WTC11 (cell line): ENCODE data around the gene DENND1C. TPM values are rescaled to one million over a fixed set of nuclear protein-coding genes. Genes with fewer than 3 reads are reported as not detected.
A peak's percentile ranks its signal among the peaks of the same experiment; 100 is the strongest.
"Not testable (repeated sequence)": the region's sequence is repeated elsewhere in the genome, so short reads cannot be mapped to it uniquely, and the experiment has no call there.

ENCODE experiments used
- ATAC-seq: fragments of 200-7000 bp; cut with Tn5 transposase; 2 replicates; pipeline ENCODE4 v1.10.0; 2021; ENCODE audit warnings: mild to moderate bottlenecking, moderate library complexity
- CTCF ChIA-PET: fragments of 300-600 bp; sonication (Branson Sonifier 250); formaldehyde crosslinking; loops from one replicate; lab custom pipeline; 2021; ENCODE audit warnings: antibody characterized with exemption; lab: Charles Lee
- POLR2A ChIA-PET: fragments of 350-600 bp; sonication (Branson Sonifier 250); formaldehyde crosslinking; loops from one replicate; lab custom pipeline; 2021; ENCODE audit warnings: antibody characterized with exemption; lab: Charles Lee
- DNase-seq: peaks from one replicate; pipeline ENCODE4 v3.0.0; 2021; ENCODE audit warnings: low spot score
- H3K27ac Mint-ChIP-seq: 2 replicates; pipeline ENCODE4 v1.8.0; 2021; ENCODE audit warnings: mixed read lengths
- H3K27me3 Mint-ChIP-seq: 2 replicates; pipeline ENCODE4 v1.8.0; 2021; ENCODE audit warnings: low read depth, mild to moderate bottlenecking, moderate library complexity, mixed read lengths
- H3K36me3 Mint-ChIP-seq: 2 replicates; pipeline ENCODE4 v1.8.0; 2021; ENCODE audit warnings: mixed read lengths
- H3K4me1 Mint-ChIP-seq: 2 replicates; pipeline ENCODE4 v1.8.0; 2022; ENCODE audit warnings: mixed read lengths
- H3K4me3 Mint-ChIP-seq: 2 replicates; pipeline ENCODE4 v1.8.0; 2021; ENCODE audit warnings: mild to moderate bottlenecking, moderate library complexity, mixed read lengths
- H3K9me3 Mint-ChIP-seq: 2 replicates; pipeline ENCODE4 v1.8.0; 2021; ENCODE audit warnings: mixed read lengths
- CBFB ChIP-seq: sonication (generic); formaldehyde crosslinking; IDR thresholded peaks from 2 replicates; pipeline ENCODE4 v1.8.1; 2022; ENCODE audit warnings: mild to moderate bottlenecking, low read depth, missing genetic modification reagents
- GABPB1 ChIP-seq: sonication (generic); formaldehyde crosslinking; IDR thresholded peaks from 2 replicates; pipeline ENCODE4 v1.8.1; 2023; ENCODE audit warnings: mild to moderate bottlenecking, missing genetic modification reagents
- RELA ChIP-seq: sonication (generic); formaldehyde crosslinking; IDR thresholded peaks from 2 replicates; pipeline ENCODE4 v1.8.1; 2022; ENCODE audit warnings: missing genetic modification reagents, mild to moderate bottlenecking, borderline replicate concordance
- RORB ChIP-seq: fragments of 250-450 bp; sonication (Bioruptor Pico); IDR thresholded peaks from 2 replicates; pipeline ENCODE4 v1.9.0; 2021; ENCODE audit warnings: mild to moderate bottlenecking
- SMAD3 ChIP-seq: sonication (generic); formaldehyde crosslinking; IDR thresholded peaks from 2 replicates; pipeline ENCODE4 v1.8.0; 2022; ENCODE audit warnings: missing genetic modification reagents, mild to moderate bottlenecking, borderline replicate concordance
- total RNA-seq: library from RNA; stranded (reverse); gene quantifications from 3 replicates; pipeline ENCODE4 v1.2.3, GENCODE V29; 2021
- TF ChIP-seq, protein P1 (sequence below): sonication (generic); formaldehyde crosslinking; IDR thresholded peaks from 2 replicates; pipeline ENCODE4 v1.8.0; 2022; ENCODE audit warnings: mild to moderate bottlenecking, missing genetic modification reagents
- TF ChIP-seq, protein P2 (sequence below): sonication (generic); formaldehyde crosslinking; IDR thresholded peaks from 2 replicates; pipeline ENCODE4 v1.8.1; 2022; ENCODE audit warnings: missing genetic modification reagents, borderline replicate concordance
- TF ChIP-seq, protein P3 (sequence below): sonication (generic); formaldehyde crosslinking; IDR thresholded peaks from 2 replicates; pipeline ENCODE4 v1.8.1; 2022; ENCODE audit warnings: mild to moderate bottlenecking, moderate library complexity, missing genetic modification reagents

Gene DENND1C
- total RNA-seq, 1 experiment from 2014 or later: 4.3 TPM

DNA sequence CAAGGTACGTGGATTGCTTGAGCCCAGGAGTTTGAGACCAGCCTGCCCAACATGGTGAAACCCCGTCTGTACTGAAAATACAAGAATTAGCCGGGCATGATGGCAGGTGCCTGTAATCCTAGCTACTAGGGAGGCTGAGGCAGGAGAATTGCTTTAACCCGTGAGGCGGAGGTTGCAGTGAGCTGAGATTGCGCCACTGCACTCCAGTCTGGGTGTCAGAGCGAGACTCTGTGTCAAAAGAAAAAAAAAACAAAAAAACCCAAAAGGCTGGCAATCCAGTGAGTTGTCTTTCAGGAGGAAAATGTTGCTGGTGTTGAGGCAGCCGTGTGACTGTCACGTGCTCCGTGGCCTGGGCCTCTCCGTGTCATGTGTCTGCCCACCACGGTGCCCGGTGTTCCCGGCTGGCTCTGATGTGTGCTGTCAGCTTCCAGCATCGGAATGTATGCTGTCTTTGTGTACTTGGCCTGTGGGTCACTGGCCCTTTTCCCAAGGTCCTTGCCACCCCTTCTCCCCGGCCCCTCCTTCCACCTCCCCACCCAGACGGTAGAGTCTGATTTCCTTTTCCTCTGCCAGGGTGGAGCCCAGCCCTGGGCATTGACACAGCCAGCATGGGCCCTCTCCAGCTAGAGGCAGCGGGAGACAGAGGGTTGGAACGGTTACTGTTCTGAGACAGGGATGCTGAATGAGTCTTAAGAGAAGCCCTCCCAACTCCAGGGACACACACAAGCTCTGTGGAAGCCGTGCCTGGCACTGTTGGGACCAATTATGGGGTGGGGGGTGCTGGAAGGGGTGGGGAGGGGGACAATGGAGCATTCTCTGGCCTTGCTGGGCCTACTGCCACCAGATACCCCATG lies 27.8 kb upstream of the DENND1C start:
- Mint-ChIP-seq H3K27ac (no peak overlapping the region), H3K4me3 (no peak overlapping the region), H3K27me3 (peaks cover 1% of the 10 kb centered on the region; the same call in 1 of the 2 replicates), H3K9me3 (no peaks in the 10 kb centered on the region), H3K36me3 (no peaks in the 10 kb centered on the region), H3K4me1 (no peaks in the 10 kb centered on the region)
- ATAC-seq: no peak
- CTCF ChIA-PET: no interaction called here
- POLR2A ChIA-PET: no interaction called here
- DNase-seq: no peak
- TF ChIP-seq GABPB1 (CRISPR knock-in tag): peak; percentile 73
- TF ChIP-seq, protein P1, sequence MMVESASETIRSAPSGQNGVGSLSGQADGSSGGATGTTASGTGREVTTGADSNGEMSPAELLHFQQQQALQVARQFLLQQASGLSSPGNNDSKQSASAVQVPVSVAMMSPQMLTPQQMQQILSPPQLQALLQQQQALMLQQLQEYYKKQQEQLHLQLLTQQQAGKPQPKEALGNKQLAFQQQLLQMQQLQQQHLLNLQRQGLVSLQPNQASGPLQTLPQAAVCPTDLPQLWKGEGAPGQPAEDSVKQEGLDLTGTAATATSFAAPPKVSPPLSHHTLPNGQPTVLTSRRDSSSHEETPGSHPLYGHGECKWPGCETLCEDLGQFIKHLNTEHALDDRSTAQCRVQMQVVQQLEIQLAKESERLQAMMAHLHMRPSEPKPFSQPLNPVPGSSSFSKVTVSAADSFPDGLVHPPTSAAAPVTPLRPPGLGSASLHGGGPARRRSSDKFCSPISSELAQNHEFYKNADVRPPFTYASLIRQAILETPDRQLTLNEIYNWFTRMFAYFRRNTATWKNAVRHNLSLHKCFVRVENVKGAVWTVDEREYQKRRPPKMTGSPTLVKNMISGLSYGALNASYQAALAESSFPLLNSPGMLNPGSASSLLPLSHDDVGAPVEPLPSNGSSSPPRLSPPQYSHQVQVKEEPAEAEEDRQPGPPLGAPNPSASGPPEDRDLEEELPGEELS (CRISPR knock-in tag): no peak

DNA sequence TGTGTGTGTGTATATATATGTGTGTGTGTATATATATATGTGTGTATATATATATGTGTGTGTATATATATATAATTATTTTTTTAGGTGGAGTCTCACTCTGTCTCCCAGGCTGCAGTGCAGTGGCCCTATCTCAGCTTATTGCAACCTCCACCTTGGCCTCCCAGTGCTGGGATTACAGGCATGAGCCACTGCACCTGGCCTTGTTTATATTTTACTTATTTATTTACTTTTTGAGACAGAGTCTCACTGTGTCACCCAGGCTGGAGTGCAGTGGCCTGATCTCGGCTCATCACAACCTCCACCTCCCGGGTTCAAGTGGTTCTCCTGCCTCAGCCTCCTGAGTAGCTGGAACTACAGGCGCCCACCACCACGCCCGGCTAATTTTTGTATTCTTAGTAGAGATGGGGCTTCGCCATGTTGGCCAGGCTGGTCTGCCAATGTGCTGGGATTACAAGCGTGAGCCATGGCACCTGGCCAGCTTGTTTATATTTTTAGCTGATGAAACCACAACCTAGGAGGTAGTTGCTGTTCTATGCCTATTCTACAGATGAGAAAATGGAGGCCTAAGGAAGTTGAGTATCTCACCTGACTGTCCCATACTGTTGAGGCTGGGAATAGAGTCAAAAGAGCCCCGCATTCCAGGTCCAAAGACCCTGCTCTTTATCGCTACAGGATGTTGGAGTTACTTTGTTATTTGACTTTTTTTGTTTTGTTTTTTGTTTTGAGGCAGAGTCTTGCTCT lies 26.6 kb upstream of the DENND1C start:
- H3K27ac Mint-ChIP-seq, DNase-seq, CTCF ChIA-PET, POLR2A ChIA-PET, H3K4me1 Mint-ChIP-seq, H3K9me3 Mint-ChIP-seq, H3K36me3 Mint-ChIP-seq, H3K27me3 Mint-ChIP-seq, ATAC-seq, H3K4me3 Mint-ChIP-seq: not testable (repeated sequence)

DNA sequence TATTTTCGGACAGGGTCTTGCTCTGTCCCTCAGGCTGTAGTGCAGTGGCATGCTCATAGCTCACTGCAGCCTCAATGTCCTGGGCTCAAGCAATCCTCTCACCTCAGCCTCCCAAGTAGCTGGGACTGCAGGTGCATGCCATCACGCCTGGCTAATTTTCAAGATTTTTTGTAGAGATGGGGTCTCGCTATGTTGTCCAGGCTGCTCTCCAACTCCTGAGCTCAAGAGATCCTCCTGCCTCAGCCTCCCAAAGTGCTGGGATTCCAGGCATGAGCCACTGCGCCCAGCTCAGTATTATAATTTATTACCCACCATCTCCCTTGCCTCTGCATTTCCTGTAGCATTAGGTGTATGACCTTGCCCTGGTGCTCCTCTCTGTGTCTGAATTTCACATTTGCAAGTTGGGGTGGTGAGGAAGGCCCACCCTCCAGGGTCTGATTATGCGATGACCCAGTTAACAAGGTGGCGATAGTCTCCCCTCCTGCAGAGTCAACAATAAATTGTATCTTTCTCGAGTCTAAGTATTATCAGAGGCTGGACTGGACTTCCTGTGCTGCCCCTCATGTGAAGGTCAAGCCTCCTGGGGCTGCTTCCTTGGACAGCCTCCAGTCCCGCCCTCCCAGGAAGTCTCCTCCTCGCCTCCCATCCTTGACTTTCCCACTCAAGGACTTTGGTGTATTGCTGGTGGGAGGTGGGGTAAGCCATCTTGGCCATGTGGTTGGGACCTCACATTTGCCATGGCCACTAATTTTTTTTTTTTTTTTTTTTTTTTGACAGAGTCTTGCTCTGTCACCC lies 22.0 kb upstream of the DENND1C start:
- Mint-ChIP-seq H3K4me1 (peaks cover 6% of the 10 kb centered on the region), H3K27ac (no peak overlapping the region), H3K4me3 (peak overlapping the region; percentile 32), H3K9me3 (no peaks in the 10 kb centered on the region)
- CTCF ChIA-PET: interaction anchor here (0.7 to 1.8 kb wide), 5 partner anchors 13 to 360 kb away, joined by 3 to 7 read pairs (median 5); partner anchors contain the start of gene DENND1C
- ATAC-seq: no peak
- TF ChIP-seq, protein P1 (CRISPR knock-in tag): no peak
- no peak for TF ChIP-seq SMAD3 (CRISPR knock-in tag)
- TF ChIP-seq, protein P2, sequence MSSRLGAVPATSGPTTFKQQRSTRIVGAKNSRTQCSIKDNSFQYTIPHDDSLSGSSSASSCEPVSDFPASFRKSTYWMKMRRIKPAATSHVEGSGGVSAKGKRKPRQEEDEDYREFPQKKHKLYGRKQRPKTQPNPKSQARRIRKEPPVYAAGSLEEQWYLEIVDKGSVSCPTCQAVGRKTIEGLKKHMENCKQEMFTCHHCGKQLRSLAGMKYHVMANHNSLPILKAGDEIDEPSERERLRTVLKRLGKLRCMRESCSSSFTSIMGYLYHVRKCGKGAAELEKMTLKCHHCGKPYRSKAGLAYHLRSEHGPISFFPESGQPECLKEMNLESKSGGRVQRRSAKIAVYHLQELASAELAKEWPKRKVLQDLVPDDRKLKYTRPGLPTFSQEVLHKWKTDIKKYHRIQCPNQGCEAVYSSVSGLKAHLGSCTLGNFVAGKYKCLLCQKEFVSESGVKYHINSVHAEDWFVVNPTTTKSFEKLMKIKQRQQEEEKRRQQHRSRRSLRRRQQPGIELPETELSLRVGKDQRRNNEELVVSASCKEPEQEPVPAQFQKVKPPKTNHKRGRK (CRISPR knock-in tag): no peak
- no peak for TF ChIP-seq RORB (CRISPR knock-in tag)
- TF ChIP-seq, protein P3, sequence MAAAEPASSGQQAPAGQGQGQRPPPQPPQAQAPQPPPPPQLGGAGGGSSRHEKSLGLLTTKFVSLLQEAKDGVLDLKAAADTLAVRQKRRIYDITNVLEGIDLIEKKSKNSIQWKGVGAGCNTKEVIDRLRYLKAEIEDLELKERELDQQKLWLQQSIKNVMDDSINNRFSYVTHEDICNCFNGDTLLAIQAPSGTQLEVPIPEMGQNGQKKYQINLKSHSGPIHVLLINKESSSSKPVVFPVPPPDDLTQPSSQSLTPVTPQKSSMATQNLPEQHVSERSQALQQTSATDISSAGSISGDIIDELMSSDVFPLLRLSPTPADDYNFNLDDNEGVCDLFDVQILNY (CRISPR knock-in tag): no peak
- no peak for TF ChIP-seq RELA
- TF ChIP-seq CBFB: no peak
- TF ChIP-seq, all 79 proteins: peak for 0
- Mint-ChIP-seq H3K27me3 (peaks cover 31% of the 10 kb centered on the region), H3K36me3 (no peaks in the 10 kb centered on the region)
- DNase-seq: no peak
- POLR2A ChIA-PET: interaction anchor here (0.7 kb wide), 1 partner anchor 1126 kb away, joined by 8 read pairs; the partner anchor contains the start of genes PET100 and XAB2
